Measurements from ENCODE around the gene UBL3.

UBL3 gene

DNA sequence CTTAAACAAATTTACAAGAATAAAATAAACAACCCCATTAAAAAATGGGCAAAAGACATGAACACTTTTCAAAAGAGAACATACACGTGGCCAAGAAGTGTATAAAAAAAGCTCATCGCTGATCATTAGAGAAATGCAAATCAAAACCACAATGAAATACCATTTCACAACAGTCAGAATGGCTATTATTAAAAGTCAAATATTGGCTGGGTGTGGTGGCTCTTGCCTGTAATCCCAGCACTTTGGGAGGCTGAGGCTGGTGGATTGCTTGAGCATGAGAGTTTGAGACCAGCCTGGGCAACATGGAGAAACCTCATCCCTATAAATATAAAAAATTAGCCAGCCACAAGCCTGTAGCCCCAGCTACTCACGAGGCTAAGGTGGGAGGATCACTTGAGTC lies 89.9 kb downstream of the UBL3 start:
- H3K4me3 ChIP-seq (replicated peaks; ENCODE audit: low read depth, low read length): no peak overlapping the region
- TF ChIP-seq, protein P1, sequence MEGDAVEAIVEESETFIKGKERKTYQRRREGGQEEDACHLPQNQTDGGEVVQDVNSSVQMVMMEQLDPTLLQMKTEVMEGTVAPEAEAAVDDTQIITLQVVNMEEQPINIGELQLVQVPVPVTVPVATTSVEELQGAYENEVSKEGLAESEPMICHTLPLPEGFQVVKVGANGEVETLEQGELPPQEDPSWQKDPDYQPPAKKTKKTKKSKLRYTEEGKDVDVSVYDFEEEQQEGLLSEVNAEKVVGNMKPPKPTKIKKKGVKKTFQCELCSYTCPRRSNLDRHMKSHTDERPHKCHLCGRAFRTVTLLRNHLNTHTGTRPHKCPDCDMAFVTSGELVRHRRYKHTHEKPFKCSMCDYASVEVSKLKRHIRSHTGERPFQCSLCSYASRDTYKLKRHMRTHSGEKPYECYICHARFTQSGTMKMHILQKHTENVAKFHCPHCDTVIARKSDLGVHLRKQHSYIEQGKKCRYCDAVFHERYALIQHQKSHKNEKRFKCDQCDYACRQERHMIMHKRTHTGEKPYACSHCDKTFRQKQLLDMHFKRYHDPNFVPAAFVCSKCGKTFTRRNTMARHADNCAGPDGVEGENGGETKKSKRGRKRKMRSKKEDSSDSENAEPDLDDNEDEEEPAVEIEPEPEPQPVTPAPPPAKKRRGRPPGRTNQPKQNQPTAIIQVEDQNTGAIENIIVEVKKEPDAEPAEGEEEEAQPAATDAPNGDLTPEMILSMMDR (IDR thresholded peaks at IDR 0.05; ENCODE audit: low read depth, low read length, missing control alignments): no peak
- DNase-seq (ENCODE audit: extremely low read depth, low read depth): no peak

- TF ChIP-seq, protein P1 (IDR thresholded peaks at IDR 0.05; ENCODE audit: low read depth, low read length, missing control alignments): no peak
- no peak for DNase-seq (ENCODE audit: extremely low read depth, low read depth)
- H3K4me3 ChIP-seq (replicated peaks; ENCODE audit: low read depth, low read length): no peak overlapping the region
Measured at GRCh38 chr13:29758531-29759114, 91.8 kb downstream of the UBL3 start.

DNA sequence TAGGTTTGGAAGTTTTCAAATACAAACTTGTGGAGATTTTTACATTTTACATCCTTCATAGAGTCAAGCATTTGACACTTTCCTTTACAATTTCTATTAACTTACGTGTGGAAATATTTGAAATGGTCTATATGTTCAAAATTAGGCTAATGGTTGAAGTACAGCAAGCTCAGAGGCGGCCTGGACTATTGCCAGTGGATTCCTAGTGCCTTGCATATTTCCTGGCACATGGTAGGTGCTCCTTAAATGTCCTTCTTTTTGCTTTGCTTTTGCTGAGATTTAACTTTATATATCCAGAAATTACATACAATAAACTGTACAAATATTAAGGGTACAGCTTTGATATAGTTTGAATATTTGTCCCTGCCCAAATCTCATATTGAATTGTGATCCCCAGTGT lies 93.9 kb downstream of the UBL3 start:
- DNase-seq (ENCODE audit: extremely low read depth, low read depth): no peak
- no peak overlapping the region for H3K4me3 ChIP-seq (replicated peaks; ENCODE audit: low read depth, low read length)
- TF ChIP-seq, protein P1 (IDR thresholded peaks at IDR 0.05; ENCODE audit: low read depth, low read length, missing control alignments): no peak

- DNase-seq (ENCODE audit: extremely low read depth, low read depth): no peak
- H3K4me3 ChIP-seq (replicated peaks; ENCODE audit: low read depth, low read length): no peak overlapping the region
- TF ChIP-seq, protein P1 (IDR thresholded peaks at IDR 0.05; ENCODE audit: low read depth, low read length, missing control alignments): no peak
Measured at GRCh38 chr13:29754473-29754806, 96.0 kb downstream of the UBL3 start.

DNA sequence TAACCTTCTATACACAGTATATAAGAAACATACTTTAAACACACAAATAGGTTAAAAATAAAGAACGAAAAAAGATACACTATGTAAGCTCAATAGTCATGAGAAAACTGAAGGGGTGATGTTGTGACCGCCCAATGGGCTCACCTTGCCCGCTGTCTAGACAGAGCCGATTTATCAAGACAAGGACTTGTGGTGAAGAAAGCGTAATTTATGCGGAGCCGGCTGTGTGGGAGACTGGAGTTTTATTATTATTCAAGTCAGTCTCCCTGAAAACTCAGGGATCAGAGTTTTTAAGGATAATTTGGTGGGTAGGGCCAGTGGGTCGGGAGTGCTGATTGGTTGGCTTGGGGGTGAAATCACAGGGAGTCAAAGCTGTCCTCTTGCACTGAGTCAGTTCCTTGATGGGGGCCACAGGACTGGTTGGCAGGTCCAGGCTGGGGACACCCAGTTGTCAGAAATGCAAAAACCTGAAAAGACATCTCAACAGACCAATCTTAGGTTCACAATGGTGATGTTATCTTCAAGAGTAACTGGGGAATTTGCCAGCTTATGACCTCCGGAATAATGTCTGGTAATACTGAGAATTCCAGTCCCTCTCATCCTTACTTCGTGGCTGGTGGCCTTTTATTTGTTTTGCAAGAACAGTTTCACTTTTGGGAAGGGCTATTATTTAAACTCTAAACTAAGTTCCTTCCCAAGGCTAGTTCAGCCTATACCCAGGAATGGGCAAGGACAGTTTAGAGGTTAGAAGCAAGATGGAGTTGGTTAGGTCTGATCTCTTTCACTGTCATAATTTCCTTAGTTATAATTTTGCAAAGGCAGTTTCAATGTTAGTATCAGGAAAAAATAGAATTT lies 96.6 kb downstream of the UBL3 start:
- DNase-seq (ENCODE audit: extremely low read depth, low read depth): no peak
- TF ChIP-seq, protein P1 (IDR thresholded peaks at IDR 0.05; ENCODE audit: low read depth, low read length, missing control alignments): no peak
- no peak overlapping the region for H3K4me3 ChIP-seq (replicated peaks; ENCODE audit: low read depth, low read length)

DNA sequence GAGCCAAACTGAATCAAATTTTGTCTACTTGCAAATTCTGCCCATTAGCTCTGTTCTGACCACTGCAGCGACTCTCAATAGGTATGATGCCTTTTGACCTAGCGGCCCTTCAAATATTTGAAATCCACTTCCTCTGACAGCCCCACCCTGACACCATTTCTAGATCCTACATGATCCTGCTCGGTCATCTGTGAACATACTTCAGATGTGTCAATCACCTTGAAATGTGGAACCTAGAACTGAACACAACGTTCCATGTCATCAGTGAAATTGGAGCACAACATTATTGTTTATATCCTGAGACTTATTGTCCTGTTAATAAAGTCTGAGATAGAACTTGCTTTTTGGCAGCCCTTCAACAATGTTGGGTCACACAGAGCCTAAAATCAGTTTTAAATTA lies 98.2 kb downstream of the UBL3 start:
- no peak for DNase-seq (ENCODE audit: extremely low read depth, low read depth)
- TF ChIP-seq, protein P1 (IDR thresholded peaks at IDR 0.05; ENCODE audit: low read depth, low read length, missing control alignments): no peak
- no peak overlapping the region for H3K4me3 ChIP-seq (replicated peaks; ENCODE audit: low read depth, low read length)
